Kidney epithelial cell (primary cell): ENCODE results near the gene JUNB. TPM values are rescaled to one million over a fixed set of nuclear protein-coding genes. Genes with fewer than 3 reads are reported as not detected.
A peak's percentile ranks its signal among the peaks of the same experiment; 100 is the strongest.

ENCODE experiments used
- DNase-seq: peaks from one replicate; pipeline ENCODE4 v3.0.0-alpha.2; 2010; ENCODE audit warnings: low read depth
- H3K27me3 ChIP-seq: 2 replicates; pipeline ENCODE4 v1.6.0; 2011; ENCODE audit warnings: low read length; ENCODE audit not compliant: control insufficient read depth, insufficient read depth
- H3K36me3 ChIP-seq: 2 replicates; pipeline ENCODE4 v1.5.1; 2011; ENCODE audit warnings: low read length; ENCODE audit not compliant: control insufficient read depth, insufficient read depth
- H3K4me3 ChIP-seq: 2 replicates; pipeline ENCODE4 v1.5.1; 2011; ENCODE audit warnings: low read depth, mild to moderate bottlenecking, control low read depth, low read length
- CTCF ChIP-seq: IDR thresholded peaks from 2 replicates; pipeline ENCODE4 v1.5.1; 2011; ENCODE audit warnings: mild to moderate bottlenecking, moderate library complexity, low read length, control low read depth, inconsistent platforms; ENCODE audit not compliant: insufficient read depth, poor library complexity, severe bottlenecking
- total RNA-seq: library from RNA; depleted of rRNA; stranded (reverse); fragments of >200 nt; gene quantifications from 2 replicates; pipeline ENCODE4 v1.2.3, GENCODE V29; 2015

The JUNB gene
- total RNA-seq, result 395 and 431 TPM in 2 replicates

- Histone ChIP-seq H3K4me3 (peak within 1 kb of the TSS; percentile 96), H3K27me3 (no peaks in the 10 kb centered on the region), H3K36me3 (no peaks in the 10 kb centered on the region)
- DNase-seq, result no peak
- no peak for TF ChIP-seq CTCF
Measured at GRCh38 chr19:12791345-12792050, at the start of gene JUNB. Gene JUNB (plus strand): TSS chr19:12791486. CDS start chr19:12791772, 286 bp downstream.

GRCh38 chr19:12745166-12745897 is 46.0 kb upstream of the JUNB start:
- no peak for DNase-seq
- Histone ChIP-seq H3K27me3 (peaks cover 5% of the 10 kb centered on the region), H3K36me3 (peaks cover 3% of the 10 kb centered on the region), H3K4me3 (no peak overlapping the region)
- TF ChIP-seq CTCF, result no peak

- TF ChIP-seq CTCF, result no peak
- H3K4me3 ChIP-seq, result no peak overlapping the region
- H3K36me3 ChIP-seq, result peaks cover 3% of the 10 kb centered on the region
- DNase-seq, result no peak
- peaks cover 27% of the 10 kb centered on the region for H3K27me3 ChIP-seq
Measured at GRCh38 chr19:12748489-12748888, 42.8 kb upstream of the JUNB start.

- peaks cover 2% of the 10 kb centered on the region for H3K36me3 ChIP-seq
- H3K4me3 ChIP-seq, result no peak overlapping the region
- no peak for TF ChIP-seq CTCF
- no peak for DNase-seq
- H3K27me3 ChIP-seq, result peaks cover 31% of the 10 kb centered on the region
Measured at GRCh38 chr19:12749938-12750521, 41.3 kb upstream of the JUNB start.

- Histone ChIP-seq H3K4me3 (no peak overlapping the region), H3K27me3 (peaks cover 31% of the 10 kb centered on the region), H3K36me3 (peaks cover 2% of the 10 kb centered on the region)
- no peak for DNase-seq
- TF ChIP-seq CTCF, result no peak
Measured at GRCh38 chr19:12750851-12751250, 40.4 kb upstream of the JUNB start.
